Activated CD8-positive, alpha-beta memory T cell treated with anti-CD3 and anti-CD28 coated beads for 4 hours (primary cell): ENCODE results near the gene ZNF644.
"Not testable (repeated sequence)": the region's sequence is repeated elsewhere in the genome, so short reads cannot be mapped to it uniquely, and the experiment has no call there.

ENCODE experiments used
- DNase-seq, 2 donors: peaks; one replicate each; pipeline ENCODE4 v3.0.0-alpha.2; 2020; ENCODE audit warnings: low read depth in 2 of 2

ZNF644 gene

GRCh38 chr1:90986953-90987352 is 34.9 kb downstream of the ZNF644 start:
- no peak for DNase-seq

DNA sequence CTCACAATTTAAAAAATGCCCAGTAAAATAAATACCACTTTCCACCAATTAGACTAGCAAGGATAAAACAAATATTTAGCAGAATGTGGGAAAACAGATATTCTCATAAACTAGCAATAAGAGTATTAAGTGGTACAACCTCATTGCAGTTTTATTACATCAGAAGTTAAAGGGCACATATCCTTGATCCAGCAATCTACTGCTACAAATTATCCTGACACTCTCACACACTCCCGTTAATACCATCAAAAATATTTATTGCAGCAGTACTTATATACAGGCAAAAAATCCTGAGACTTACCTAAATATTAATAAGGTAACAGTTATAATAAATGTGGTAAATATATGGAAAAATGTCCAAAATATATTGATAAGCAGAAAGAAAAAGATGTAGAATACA is 44.3 kb downstream of the ZNF644 start:
- no peak for DNase-seq

DNA sequence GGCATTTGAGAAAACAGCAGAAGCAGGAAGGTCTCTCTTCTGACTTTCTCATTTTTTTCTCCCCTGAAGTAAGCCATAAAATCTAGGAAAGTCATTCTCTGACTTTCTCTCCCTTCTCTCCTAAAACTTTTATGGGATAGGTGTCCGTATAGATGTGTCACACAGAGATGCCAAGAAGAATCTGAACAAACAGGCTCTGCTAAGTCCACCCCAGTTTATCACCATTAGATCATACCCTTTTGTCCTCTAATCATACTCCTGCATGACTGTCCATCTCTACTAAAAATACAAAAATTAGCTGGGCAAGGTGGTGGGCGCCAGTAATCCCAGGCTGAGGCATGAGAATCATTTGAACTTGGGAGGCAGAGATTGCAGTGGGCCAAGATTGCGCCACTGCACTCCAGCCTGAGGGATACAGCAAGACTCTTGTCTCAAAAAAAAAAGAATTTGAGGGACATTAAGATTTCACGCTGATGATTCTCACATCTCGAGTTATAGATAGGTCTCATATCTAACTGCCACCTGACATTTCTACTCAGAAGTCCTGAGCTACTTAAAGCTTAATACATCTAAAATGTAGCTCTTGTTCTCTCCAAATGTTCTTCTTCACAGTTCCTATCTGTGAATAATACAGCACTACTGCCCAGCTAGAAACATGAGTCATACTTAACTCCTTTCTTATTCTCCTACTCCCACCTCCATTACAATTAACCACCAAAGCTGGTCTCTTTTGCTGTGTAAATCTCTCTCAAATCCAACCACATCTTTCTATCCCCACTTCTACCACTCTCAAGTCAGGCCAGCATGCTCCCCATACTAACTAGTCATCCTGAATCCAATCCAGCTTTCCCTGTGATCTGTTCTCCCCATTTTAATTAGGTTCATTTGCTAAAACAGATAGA is 47.7 kb downstream of the ZNF644 start:
- no peak for DNase-seq

GRCh38 chr1:90970208-90970607 is 51.6 kb downstream of the ZNF644 start:
- no peak for DNase-seq

DNA sequence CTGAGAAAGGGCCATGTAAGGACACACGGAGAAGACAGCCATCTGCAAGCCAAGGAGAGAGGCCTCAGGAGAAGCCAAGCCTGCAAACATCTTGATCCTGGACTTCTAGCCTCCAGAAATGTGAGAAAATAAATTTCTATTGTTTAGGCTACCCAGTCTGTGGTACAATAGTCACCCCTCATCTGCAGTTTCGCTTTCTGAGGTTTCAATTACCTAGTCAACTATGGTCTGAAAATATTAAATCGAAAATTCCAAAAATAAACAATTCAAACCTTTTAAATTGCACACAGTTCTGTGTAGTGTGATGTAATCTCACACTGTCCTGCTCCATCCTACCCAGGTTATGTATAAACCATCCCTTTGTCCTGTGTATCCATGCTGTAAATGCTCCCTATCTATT is 52.6 kb downstream of the ZNF644 start:
- DNase-seq = no peak

DNA sequence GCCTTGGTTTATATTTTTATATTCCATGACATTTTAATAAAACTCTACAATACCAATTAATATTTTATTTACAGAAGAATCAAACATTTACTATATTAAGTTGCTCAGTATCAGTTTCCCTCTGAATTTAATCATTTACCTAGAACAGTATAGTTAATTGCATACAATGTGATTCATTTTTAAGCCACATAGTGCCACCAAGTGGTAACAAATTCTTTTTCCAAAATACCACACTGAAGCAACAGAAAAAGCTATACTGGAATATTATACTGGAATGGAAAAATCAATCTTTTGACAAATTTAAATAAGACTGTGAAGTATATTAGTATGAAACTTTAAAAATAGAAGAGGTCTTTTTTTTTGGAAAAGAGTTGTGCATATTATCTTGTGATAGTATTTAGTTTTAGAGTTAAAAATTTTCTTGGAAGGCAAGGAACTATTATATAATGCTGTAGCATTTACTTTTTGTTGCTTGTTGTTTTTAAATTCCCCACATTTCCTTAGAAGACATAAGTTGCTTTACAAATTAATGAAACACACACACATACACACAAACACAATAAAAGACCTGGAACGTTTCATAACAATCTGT is 57.3 kb downstream of the ZNF644 start:
- DNase-seq = no peak

DNA sequence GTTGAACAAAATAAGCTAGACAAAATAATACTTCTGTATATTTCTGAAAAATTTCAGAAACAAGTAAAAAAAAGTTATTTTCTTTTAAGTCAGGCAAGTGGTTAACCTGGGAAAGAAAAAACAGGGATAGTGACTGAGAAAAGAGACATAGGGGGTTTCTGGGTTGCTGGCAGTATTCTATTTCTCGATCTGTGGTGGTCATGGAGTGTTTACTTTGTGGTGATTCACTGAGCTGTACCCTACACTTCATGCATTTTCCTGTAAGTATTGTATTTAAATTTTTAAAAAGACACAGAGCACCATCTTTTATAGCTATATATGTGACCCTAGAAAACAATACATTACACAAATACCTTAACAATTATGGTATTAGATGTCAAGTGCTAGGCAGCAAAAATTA is 58.2 kb downstream of the ZNF644 start:
- no peak for DNase-seq

- no peak for DNase-seq
These were observed 58.6 kb downstream of the ZNF644 start for GRCh38 chr1:90963236-90963635.

DNA sequence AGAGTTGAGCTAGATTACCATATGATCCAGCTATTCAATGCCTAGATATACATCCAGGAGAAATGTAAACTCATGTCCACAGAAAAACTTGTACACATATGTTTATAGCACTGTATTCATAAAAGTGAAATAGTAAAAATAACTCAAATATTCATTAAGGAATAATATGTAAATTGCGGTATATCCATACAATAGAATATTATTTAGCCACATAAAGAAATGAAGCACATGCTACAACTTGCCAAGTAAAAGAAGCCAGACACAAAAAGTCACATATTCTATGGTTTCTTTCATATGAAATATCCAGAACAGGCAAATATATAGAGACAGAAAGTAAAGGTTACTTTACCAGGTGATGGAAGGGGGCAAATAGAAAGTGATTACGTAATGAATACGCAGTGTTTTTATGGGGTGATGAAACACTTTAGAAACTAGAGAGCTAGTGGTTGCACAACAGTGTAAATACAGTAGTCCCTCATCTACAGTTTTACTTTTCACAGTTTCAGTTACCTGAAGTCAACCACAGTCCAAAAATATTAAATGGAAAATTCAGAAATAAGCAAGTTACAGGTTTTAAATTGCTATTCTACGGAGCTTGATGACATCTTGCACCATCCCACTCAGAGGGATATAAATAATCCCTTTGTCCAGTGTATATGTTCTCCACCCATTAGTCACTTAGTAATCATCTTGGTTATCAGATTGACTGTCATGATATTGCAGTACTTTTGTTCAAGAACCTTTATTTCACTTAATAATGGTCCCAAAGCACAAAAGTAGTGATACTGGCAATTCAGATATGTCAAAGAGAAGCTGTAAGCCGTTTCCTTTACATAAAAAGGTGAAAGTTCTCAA is 62.3 kb downstream of the ZNF644 start:
- no peak for DNase-seq

DNA sequence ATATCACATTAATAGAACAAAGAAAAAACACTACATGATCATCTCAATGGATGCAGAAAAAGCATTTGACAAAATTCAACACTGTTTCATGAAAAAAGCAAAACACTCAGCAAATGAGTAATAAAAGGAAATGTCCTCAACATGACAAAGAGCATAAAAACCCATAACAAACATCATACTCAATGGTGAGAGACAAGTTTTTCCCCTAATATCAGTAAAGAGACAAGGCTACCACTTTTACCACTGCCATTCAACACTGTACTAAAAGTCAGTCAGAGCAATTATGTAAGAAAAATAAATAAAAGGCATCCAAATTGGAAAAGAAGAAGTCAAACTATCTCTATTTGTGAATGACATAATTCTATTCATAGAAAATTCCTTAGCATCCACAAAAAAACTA is 64.3 kb downstream of the ZNF644 start:
- DNase-seq = no peak

DNA sequence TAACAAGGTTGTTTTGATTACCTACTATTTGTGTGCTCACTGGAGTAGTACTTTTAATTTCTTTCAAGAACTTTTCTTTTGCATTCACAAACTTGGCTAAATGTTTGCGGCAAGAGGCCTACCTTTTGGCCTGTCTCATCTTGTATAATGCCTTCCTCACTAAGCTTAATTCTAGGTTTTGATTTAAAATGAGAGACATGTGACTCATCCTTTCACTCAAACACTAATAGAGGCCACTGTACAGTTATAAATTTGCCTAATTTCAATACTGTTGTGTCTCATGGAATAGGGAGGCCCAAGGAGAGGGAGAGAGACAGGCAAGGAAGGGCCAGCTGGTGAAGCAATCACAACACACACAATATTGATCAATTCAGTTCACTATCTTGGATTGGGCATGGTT is 66.1 kb downstream of the ZNF644 start:
- DNase-seq = no peak

- no peak for DNase-seq
These were observed 68.9 kb downstream of the ZNF644 start for GRCh38 chr1:90952906-90953305.

- DNase-seq = no peak
These were observed 70.8 kb downstream of the ZNF644 start for GRCh38 chr1:90951009-90951408.

- DNase-seq = no peak
These were observed 73.5 kb downstream of the ZNF644 start for GRCh38 chr1:90948301-90948700.

GRCh38 chr1:90946630-90947029 is 75.2 kb downstream of the ZNF644 start:
- DNase-seq = no peak

DNA sequence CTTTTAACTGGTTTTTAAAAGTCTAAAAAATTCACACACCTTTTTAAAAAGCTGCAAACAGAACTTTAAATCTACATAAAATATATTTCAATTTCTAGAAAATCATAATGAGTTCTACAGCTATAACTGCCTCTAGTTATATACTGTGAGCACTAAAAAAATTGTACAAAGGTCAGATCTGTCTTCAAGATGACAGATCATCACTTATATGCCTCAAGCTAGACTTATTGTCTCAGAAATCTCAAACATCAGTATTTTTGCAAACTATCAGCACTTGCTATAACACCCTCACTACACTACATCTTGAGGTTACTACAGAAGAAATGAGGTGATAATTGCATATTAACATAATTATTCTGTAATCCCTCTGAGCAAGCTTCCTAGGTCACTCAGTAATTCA is 76.5 kb downstream of the ZNF644 start:
- DNase-seq = no peak

DNA sequence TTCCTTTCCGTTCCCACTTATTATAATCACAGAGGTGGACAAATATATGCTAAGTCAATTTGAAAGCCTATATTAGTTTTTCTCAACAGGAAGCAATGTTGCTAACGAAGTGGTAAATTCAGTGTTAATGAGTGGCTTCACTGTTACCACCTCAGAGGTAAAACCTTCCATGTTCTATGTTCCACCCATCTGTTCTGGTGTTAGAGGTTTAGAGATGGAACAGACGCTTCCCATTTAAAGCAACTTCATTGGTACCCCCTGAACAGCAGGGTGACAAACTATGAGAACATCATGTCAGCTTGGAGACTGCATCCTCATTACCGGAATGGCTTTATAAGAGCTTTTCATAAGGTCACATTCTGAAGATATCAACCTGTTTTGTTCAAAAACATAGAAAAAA is 77.9 kb downstream of the ZNF644 start:
- no peak for DNase-seq

DNA sequence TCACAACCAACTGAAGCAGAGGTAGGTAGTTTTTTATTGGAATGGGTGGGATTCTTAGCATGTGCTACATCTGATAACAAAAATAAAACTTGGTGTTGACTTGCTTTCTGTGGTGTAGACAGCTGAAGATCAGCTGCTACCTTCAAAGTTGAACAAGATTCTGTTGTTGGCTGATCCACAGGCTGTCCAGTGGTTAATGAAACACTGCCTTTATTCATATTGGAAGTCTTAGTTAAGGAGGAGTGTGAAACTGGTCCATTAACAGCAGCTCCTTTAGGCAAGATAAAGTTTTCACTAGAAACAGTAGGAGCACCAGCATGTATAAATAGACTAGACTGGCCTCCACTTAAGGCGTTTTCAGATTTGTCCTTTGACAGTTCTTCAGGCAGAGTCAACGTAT is 81.1 kb downstream of the ZNF644 start:
- DNase-seq = no peak

DNA sequence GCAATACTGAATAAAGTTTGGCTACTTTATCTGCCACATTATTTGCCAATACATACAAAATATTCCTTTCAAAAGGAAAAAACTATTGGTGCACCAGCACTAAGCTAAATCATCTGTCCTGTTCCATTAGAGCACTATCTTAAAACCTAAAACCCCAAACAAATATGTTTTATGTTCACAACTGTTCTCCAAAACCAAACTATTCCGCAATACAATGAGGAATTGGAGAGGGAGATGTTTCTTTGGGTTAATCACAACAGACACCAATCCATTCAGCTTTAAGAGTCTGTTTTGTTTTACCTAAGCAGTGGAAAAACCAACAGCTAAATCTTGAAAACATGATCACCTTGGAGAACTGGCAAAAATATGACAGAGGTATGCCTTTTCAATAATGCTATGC is 85.1 kb downstream of the ZNF644 start:
- no peak for DNase-seq

GRCh38 chr1:90936061-90936460 is 85.8 kb downstream of the ZNF644 start:
- no peak for DNase-seq

DNA sequence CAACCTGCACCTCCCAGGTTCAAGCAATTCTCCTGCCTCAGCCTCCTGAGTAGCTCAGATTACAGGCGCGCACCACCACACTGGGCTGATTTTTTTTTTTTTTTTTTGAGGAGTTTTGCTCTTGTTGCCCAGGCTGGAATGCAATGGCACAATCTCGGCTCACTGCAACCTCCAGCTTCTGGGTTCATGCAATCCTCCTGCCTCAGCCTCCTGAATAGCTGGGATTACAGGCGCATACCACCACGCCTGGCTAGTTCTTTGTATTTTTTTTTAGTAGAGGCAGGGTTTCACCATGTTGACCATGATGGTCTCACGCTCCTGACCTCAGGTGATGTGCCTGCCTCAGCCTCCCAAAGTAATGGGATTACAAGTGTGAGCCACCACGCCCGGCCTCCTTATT is 93.6 kb downstream of the ZNF644 start:
- not testable (repeated sequence) for DNase-seq

GRCh38 chr1:90927674-90928073 is 94.2 kb downstream of the ZNF644 start:
- not testable (repeated sequence) for DNase-seq

- no peak for DNase-seq
These were observed 94.9 kb downstream of the ZNF644 start for GRCh38 chr1:90926971-90927370.
